Measurements from ENCODE around the gene TAS2R40. TPM values are rescaled to one million over a fixed set of nuclear protein-coding genes. Genes with fewer than 3 reads are reported as not detected.

TAS2R40 gene
- total RNA-seq, 1 donor, result not detected

DNA sequence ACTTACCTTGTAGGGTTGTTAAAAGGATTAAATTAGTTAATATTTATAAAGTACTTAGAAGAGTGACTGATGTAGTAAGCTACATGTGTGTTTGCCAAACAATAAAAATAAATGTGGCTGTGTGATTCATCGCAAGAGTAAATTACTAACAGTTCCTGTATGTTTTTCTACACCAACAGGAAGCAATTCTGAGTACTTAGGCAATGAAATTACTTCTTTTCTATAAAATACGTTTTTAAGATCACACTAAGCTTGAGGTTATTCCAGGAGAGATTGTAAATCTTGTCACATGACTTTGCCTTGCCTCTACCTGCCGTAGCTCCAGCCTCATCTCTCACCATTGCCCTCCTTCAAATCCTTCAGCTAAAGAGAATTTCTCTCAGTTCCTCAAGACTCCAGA lies 23.3 kb downstream of the TAS2R40 start:
- H3K4me3 ChIP-seq (ENCODE audit: low read depth, low read length), result no peak overlapping the region
- TF ChIP-seq, protein P1, sequence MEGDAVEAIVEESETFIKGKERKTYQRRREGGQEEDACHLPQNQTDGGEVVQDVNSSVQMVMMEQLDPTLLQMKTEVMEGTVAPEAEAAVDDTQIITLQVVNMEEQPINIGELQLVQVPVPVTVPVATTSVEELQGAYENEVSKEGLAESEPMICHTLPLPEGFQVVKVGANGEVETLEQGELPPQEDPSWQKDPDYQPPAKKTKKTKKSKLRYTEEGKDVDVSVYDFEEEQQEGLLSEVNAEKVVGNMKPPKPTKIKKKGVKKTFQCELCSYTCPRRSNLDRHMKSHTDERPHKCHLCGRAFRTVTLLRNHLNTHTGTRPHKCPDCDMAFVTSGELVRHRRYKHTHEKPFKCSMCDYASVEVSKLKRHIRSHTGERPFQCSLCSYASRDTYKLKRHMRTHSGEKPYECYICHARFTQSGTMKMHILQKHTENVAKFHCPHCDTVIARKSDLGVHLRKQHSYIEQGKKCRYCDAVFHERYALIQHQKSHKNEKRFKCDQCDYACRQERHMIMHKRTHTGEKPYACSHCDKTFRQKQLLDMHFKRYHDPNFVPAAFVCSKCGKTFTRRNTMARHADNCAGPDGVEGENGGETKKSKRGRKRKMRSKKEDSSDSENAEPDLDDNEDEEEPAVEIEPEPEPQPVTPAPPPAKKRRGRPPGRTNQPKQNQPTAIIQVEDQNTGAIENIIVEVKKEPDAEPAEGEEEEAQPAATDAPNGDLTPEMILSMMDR (IDR thresholded peaks at IDR 0.05; ENCODE audit: insufficient read depth, low read length), result no peak
- peak; percentile 10 for DNase-seq (ENCODE audit: low read depth)

- no peak overlapping the region for H3K4me3 ChIP-seq (ENCODE audit: low read depth, low read length)
- TF ChIP-seq, protein P1 (IDR thresholded peaks at IDR 0.05; ENCODE audit: insufficient read depth, low read length), result no peak
- no peak for DNase-seq (ENCODE audit: low read depth)
Measured at GRCh38 chr7:143247372-143247771, 25.5 kb downstream of the TAS2R40 start.

DNA sequence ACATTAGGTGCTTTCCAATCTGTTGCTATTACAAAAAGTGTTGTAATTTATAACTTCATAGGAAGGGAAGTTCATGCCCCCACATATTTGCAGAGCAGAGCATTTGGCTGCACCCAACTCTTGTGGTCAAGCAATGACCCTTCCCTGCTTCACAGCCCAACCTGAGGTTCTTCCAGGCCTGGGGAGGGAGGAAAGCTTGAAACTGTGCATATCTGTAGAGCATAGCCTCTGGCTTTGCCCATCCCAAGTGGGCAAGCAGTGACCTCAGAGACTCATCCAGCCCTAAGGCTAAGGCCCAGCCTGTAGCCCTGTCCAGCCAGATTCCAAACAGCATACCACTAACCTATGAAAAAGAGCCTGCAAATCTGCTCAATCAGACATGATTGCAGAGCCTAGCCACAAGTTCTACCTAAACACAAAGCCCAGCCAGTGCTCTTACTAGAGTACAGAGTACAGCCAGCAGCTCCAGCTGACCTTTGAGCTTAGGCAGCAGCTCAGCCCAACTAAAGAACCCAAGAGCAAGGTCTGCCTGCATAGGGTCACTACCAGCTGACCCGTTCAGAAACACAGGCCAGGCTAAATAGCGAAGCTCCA lies 27.0 kb downstream of the TAS2R40 start:
- TF ChIP-seq, protein P1 (IDR thresholded peaks at IDR 0.05; ENCODE audit: insufficient read depth, low read length), result no peak
- DNase-seq (ENCODE audit: low read depth), result peak; percentile 38
- H3K4me3 ChIP-seq (ENCODE audit: low read depth, low read length), result no peak overlapping the region

DNA sequence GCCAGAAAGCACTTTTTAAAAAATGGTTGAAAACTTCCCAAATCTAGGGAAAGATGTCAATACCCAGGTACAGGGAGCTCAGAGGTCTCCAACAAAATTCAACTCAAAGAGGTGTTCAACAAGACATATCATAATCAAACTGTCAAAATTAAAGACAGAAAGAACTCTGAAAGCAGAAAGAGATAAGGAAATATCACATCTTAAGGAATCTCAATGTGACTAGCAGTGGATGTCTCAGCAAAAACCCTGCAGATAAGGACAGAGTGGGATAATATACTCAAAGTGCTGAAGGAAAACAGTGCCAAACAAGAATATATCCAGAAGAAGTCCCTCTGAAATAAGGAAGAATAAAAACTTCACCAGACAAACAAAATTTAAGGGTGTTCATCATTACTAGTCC lies 28.4 kb downstream of the TAS2R40 start:
- H3K4me3 ChIP-seq (ENCODE audit: low read depth, low read length), result no peak overlapping the region
- TF ChIP-seq, protein P1 (IDR thresholded peaks at IDR 0.05; ENCODE audit: insufficient read depth, low read length), result no peak
- no peak for DNase-seq (ENCODE audit: low read depth)

DNA sequence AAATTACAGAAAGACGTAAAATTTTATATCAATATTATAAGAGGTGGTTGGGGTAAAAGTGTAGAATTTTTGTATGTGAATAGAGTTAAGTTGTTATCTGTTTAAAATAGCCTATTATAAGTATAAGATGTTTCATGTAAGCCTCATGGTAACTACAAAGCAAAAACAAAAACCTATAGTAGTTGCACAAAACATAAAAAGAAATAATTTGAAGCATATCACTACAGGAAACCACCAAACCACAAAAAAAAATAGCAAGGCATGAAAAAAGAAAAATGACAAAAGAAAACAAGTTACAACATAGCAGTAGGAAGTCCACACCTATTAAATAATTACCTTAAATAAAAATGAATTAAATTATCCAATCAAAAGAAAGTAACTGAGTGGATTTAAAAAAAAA lies 29.0 kb downstream of the TAS2R40 start:
- TF ChIP-seq, protein P1 (IDR thresholded peaks at IDR 0.05; ENCODE audit: insufficient read depth, low read length), result no peak
- H3K4me3 ChIP-seq (ENCODE audit: low read depth, low read length), result no peak overlapping the region
- no peak for DNase-seq (ENCODE audit: low read depth)

GRCh38 chr7:143252006-143252405 lies 30.2 kb downstream of the TAS2R40 start:
- TF ChIP-seq, protein P1 (IDR thresholded peaks at IDR 0.05; ENCODE audit: insufficient read depth, low read length), result no peak
- no peak overlapping the region for H3K4me3 ChIP-seq (ENCODE audit: low read depth, low read length)
- DNase-seq (ENCODE audit: low read depth), result no peak

DNA sequence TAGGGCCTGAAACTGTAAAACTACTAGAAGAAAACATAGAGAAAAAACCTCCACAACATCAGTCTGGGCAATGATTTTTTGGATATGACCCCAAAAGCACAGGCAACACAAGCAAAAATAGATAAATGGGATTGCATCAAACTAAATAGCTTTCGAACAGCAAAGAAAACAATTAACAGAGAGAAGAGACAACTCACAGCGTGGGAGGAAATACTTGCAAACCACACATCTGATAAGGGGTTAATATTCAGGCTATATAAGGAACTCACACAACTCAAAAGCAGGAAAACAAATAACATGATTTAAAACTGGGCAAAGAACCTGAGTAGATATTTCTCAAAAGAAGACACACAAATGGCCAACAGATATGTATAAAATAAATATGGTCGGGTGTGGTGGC lies 33.7 kb downstream of the TAS2R40 start:
- TF ChIP-seq, protein P1 (IDR thresholded peaks at IDR 0.05; ENCODE audit: insufficient read depth, low read length), result no peak
- DNase-seq (ENCODE audit: low read depth), result no peak
- H3K4me3 ChIP-seq (ENCODE audit: low read depth, low read length), result no peak overlapping the region
